Measurements from ENCODE around the gene SNAPC2.
"Not testable (repeated sequence)": the region's sequence is repeated elsewhere in the genome, so short reads cannot be mapped to it uniquely, and the experiment has no call there.

SNAPC2 gene

GRCh38 chr19:7916103-7916954 lies 3.8 kb upstream of the SNAPC2 start:
- peak; percentile 60 for DNase-seq (ENCODE audit: low spot score)

GRCh38 chr19:7916955-7917266 lies 3.2 kb upstream of the SNAPC2 start:
- DNase-seq (ENCODE audit: low spot score): no peak
- TF ChIP-seq, protein P1, sequence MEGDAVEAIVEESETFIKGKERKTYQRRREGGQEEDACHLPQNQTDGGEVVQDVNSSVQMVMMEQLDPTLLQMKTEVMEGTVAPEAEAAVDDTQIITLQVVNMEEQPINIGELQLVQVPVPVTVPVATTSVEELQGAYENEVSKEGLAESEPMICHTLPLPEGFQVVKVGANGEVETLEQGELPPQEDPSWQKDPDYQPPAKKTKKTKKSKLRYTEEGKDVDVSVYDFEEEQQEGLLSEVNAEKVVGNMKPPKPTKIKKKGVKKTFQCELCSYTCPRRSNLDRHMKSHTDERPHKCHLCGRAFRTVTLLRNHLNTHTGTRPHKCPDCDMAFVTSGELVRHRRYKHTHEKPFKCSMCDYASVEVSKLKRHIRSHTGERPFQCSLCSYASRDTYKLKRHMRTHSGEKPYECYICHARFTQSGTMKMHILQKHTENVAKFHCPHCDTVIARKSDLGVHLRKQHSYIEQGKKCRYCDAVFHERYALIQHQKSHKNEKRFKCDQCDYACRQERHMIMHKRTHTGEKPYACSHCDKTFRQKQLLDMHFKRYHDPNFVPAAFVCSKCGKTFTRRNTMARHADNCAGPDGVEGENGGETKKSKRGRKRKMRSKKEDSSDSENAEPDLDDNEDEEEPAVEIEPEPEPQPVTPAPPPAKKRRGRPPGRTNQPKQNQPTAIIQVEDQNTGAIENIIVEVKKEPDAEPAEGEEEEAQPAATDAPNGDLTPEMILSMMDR (IDR thresholded peaks at IDR 0.05; ENCODE audit: extremely low read depth, missing control alignments): no peak

More at GRCh38 chr19:7916103-7916954, 3.8 kb upstream of the SNAPC2 start:
- TF ChIP-seq, protein P1 (IDR thresholded peaks at IDR 0.05; ENCODE audit: extremely low read depth, missing control alignments): no peak

DNA sequence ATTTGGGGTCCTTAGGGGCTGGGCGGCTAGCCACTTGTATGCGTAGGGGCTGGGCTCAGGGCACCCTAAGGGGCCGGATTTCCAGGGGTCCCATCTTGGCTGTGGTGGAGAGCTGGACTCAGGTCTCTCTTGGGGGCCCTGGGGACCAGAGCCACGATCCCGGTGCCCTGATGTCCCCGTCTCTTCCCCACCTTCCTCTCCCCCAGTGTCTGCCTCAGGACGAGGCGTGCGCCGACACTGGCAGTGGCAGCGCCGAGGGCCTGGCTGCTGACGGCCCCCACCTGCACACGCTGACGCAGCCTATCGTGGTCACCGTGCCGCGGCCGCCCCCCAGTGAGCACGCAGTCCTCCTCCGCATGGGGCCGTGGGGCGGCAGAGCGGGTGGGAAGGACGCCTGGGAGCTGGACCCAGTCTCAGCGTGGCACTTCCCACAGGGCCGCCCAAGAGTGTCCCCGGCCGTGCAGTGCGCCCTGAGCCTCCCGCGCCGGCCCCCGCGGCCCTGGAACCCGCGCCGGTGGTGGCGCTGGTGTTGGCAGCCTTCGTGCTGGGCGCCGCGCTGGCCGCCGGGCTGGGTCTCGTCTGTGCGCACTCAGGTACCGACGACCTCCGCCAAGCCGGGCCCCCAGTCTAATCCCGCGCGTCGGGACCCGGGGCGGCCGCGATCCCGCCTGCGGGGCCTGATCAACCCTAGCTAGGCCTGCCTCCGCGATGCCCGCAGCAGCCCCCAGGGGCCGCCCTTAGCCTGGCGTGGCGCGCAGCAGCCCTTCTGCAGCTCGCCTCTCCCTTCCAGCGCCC lies 2.7 kb upstream of the SNAPC2 start:
- peak; percentile 85 for DNase-seq (ENCODE audit: low spot score)
- TF ChIP-seq, protein P1 (IDR thresholded peaks at IDR 0.05; ENCODE audit: extremely low read depth, missing control alignments): peak; percentile 48

DNA sequence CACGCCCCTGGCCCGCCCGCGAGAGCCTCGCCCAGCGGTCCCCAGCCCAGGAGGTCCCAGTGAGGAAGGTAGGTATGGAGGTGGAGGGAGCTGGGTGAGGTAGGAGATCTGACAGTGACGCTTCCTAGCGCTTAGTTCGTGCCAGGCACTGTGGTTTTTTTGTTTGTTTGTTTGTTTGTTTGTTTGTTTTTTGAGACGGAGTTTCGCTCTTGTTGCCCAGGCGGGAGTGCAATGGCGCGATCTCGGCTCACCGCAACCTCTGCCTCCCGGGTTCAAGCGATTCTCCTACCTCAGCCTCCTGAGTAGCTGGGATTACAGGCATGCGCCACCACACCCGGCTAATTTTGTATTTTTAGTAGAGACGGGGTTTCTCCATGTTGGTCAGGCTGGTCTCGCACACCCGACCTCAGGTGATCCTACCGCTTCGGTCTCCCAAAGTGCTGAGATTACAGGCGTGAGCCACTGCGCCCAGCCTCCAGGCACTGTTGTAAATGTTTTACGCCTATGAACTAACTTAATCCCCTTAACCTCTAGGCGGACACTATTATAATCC lies 2.0 kb upstream of the SNAPC2 start:
- DNase-seq (ENCODE audit: low spot score): not testable (repeated sequence)

- TF ChIP-seq, protein P1 (IDR thresholded peaks at IDR 0.05; ENCODE audit: extremely low read depth, missing control alignments): no peak
- DNase-seq (ENCODE audit: low spot score): no peak
Observed at GRCh38 chr19:7918615-7919421, 1.3 kb upstream of the SNAPC2 start.

- DNase-seq (ENCODE audit: low spot score): peak; percentile 99
- TF ChIP-seq, protein P1 (IDR thresholded peaks at IDR 0.05; ENCODE audit: extremely low read depth, missing control alignments): no peak
Observed at GRCh38 chr19:7920519-7921301, 572 bp downstream of the SNAPC2 start.

All from GM20000 (cell line).